ENCODE data around the gene MCM7. TPM values are rescaled to one million over a fixed set of nuclear protein-coding genes. Genes with fewer than 3 reads are reported as not detected.
A peak's percentile ranks its signal among the peaks of the same experiment; 100 is the strongest.

MCM7 gene
- total and polyA plus RNA-seq, 2 of the 13 experiments (the other 11 are each of a cell fraction or from before 2014, with no cell fraction given), result 84.5 to 214 TPM

DNA sequence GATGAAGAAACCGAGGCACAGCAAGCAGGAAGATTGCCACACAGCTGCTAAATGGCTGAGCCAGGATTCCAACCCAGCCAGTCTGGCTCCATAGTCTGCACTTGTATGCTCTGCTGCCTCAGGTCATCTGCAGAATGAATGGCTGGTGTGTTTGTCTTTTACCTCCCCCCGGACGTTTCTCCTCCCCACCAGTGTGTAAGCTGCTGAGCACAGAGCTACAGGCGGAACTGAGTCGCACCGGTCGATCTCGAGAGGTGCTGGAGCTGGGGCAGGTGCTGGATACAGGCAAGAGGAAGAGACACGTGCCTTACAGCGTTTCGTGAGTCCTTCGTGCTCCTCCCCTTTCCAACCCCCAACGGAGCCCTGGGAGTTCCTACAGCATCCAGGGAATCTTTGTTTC, 20.9 kb upstream of the MCM7 start:
- Histone ChIP-seq H3K9me3 (ENCODE audit: low read length) (no peaks in the 10 kb centered on the region), H3K4me1 (ENCODE audit: insufficient read depth, low read length) (peaks cover 59% of the 10 kb centered on the region), H3K9ac (ENCODE audit: insufficient read depth, low read depth, low read length) (0 out of 2 replicates have a peak overlapping the region, but pooled peaks have one; percentile 28), H3K79me2 (ENCODE audit: insufficient read depth, low read length) (peaks cover 13% of the 10 kb centered on the region), H3K4me3 (replicated peaks in 1 of 3; ENCODE audit: insufficient read depth in 1 of 3, low read depth in 2 of 3, low read length in 3 of 3) (peak overlapping the region in 1 of 3 experiments; percentile 38; a peak in 2 of 6 replicates), H3K36me3 (replicated peaks in 1 of 2; ENCODE audit: control insufficient read depth in 1 of 2, insufficient read depth in 2 of 2, low read length in 2 of 2) (no peaks in the 10 kb centered on the region), H3K27me3 (ENCODE audit: control insufficient read depth in 1 of 2, insufficient read depth in 2 of 2, low read length in 2 of 2) (no peaks in the 10 kb centered on the region; a peak in 1 of 5 replicates), H3K27ac (ENCODE audit: extremely low read length, insufficient read depth, low read length) (peak overlapping the region; percentile 66), H2AFZ (ENCODE audit: low read length) (no peak overlapping the region), H4K20me1 (ENCODE audit: insufficient read depth, low read length) (no peaks in the 10 kb centered on the region), H3K4me2 (ENCODE audit: low read depth, low read length) (peak overlapping the region; percentile 66)
- BruUV-seq (replicated peaks), result no TSS peak
- peak; percentile 90 for DNase-seq (ENCODE audit: low spot score)
- peak; percentile 96 for FAIRE-seq
- intact Hi-C loops (cut with micrococcal nuclease; ENCODE audit: unreplicated experiment) (no loop called here), in situ Hi-C loops (cut with HindIII; ENCODE audit: extremely low pct_ligation_motif_present, low pct_unique_long_range_greater_than_20kb) (no loop called here)
- POLR2A ChIA-PET, result interaction anchor here (2.2 to 2.3 kb wide), 2 partner anchors 21 to 27 kb away, joined by 6 to 24 read pairs; partner anchors contain the start of genes AP4M1, LAMTOR4 and MCM7
- CTCF ChIA-PET (ENCODE audit: low intra/inter-chr PET ratio, low total read pairs), result interaction anchor here (1.2 kb wide), 1 partner anchor 11 kb away, joined by 3 read pairs; no protein-coding TSS in a partner anchor
- under 1% methylated on average over 13 of the region's 13 CpGs for WGBS (ENCODE audit: low lambda C conversion rate)
- peak; percentile 62 for ATAC-seq
- TF ChIP-seq FOXA3 (CRISPR knock-in tag; IDR thresholded peaks at IDR 0.05) (peak; percentile 60), ZNF570 (CRISPR knock-in tag; IDR thresholded peaks at IDR 0.05; ENCODE audit: borderline replicate concordance) (no peak), ZNF562 (CRISPR knock-in tag; IDR thresholded peaks at IDR 0.05; ENCODE audit: borderline replicate concordance) (no peak), MEF2D (CRISPR knock-in tag; IDR thresholded peaks at IDR 0.05) (no peak), ZNF598 (CRISPR knock-in tag; IDR thresholded peaks at IDR 0.05; ENCODE audit: borderline replicate concordance) (no peak), ZNF350 (CRISPR knock-in tag; IDR thresholded peaks at IDR 0.05; ENCODE audit: borderline replicate concordance, low read depth) (peak; percentile 54; the same call in 1 of the 2 replicates), MXD3 (CRISPR knock-in tag; IDR thresholded peaks at IDR 0.05) (no peak), ZNF383 (CRISPR knock-in tag; IDR thresholded peaks at IDR 0.05; ENCODE audit: borderline replicate concordance) (no peak), ZNF704 (CRISPR knock-in tag; IDR thresholded peaks at IDR 0.05; ENCODE audit: borderline replicate concordance) (no peak), ZNF75D (CRISPR knock-in tag; IDR thresholded peaks at IDR 0.05; ENCODE audit: borderline replicate concordance) (no peak), ZMYM2 (CRISPR knock-in tag; IDR thresholded peaks at IDR 0.05) (peak; percentile 31; the same call in 1 of the 2 replicates), ZBED4 (CRISPR knock-in tag; IDR thresholded peaks at IDR 0.05; ENCODE audit: borderline replicate concordance) (no peak), ZNF280B (CRISPR knock-in tag; IDR thresholded peaks at IDR 0.05; ENCODE audit: borderline replicate concordance) (peak; percentile 30; the same call in 1 of the 2 replicates)
- TF ChIP-seq, protein P1, sequence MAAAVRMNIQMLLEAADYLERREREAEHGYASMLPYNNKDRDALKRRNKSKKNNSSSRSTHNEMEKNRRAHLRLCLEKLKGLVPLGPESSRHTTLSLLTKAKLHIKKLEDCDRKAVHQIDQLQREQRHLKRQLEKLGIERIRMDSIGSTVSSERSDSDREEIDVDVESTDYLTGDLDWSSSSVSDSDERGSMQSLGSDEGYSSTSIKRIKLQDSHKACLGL (CRISPR knock-in tag; IDR thresholded peaks at IDR 0.05), result no peak

Data from HepG2 (cell line).